NB4 (cell line): ENCODE results near the gene DPEP3.

Experiments
- CTCF ChIP-seq: IDR thresholded peaks from one replicate; pipeline ENCODE4 v1.5.1; 2012; ENCODE audit warnings: low read depth, low read length
- MAX ChIP-seq: IDR thresholded peaks from 2 replicates; pipeline ENCODE4 v1.6.1; 2011; ENCODE audit warnings: low read depth, low read length
- MYC ChIP-seq: IDR thresholded peaks from 2 replicates; pipeline ENCODE4 v1.6.1; 2011; ENCODE audit warnings: low read depth, low read length
- POLR2A ChIP-seq: IDR thresholded peaks from 2 replicates; pipeline ENCODE4 v1.6.1; 2011; ENCODE audit warnings: mild to moderate bottlenecking; ENCODE audit not compliant: insufficient read length; ENCODE audit errors: extremely low read depth

- TF ChIP-seq CTCF (no peak), POLR2A (no peak), MYC (no peak), MAX (no peak)
Observed at GRCh38 chr16:67963292-67963661, 17.0 kb downstream of the DPEP3 start.
